ENCODE results near the gene PHKB. TPM values are rescaled to one million over a fixed set of nuclear protein-coding genes. Genes with fewer than 3 reads are reported as not detected.
"Not testable (repeated sequence)": the region's sequence is repeated elsewhere in the genome, so short reads cannot be mapped to it uniquely, and the experiment has no call there.

The PHKB gene
- total RNA-seq, 1 donor from 2014 or later, result 53.3 TPM

DNA sequence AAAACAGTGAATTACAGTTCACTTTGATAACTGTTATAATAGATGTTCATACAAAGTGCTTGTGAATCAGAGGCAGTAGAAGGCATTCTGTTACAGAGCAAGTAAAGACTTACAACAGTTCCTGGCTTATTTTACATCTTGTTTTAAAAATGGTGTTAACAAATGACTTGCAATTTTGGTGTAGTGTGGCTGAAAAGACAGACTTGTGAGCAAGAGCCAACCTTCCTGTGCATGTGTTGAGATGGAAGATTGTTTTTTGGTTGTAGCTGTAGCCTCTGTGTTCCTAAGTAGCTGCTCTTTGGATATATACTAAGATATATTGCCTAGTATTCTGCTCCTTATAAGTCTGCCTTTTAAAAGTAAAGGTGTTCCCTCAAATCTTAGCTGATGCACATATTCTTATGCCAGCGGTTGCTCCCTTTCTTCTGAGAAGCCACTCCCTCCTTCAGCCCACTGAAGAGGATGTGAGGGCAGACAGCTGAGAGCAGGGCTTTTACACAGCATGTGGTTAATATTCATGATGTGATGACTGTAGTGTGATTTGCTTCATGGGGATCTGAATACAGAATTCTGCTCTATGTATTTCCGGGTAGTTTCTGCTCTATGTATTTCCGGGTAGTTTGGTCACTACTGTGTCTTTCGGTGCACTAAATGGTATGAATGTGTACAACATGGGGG is 182.3 kb downstream of the PHKB start:
- DNase-seq (ENCODE audit: low spot score), result no peak
- intact Hi-C loops (cut with DNase I), result no loop called here

GRCh38 chr16:47644166-47644565 is 183.0 kb downstream of the PHKB start:
- DNase-seq (ENCODE audit: low spot score), result no peak
- intact Hi-C loops (cut with DNase I), result no loop called here

GRCh38 chr16:47644661-47645060 is 183.5 kb downstream of the PHKB start:
- DNase-seq (ENCODE audit: low spot score), result no peak
- intact Hi-C loops (cut with DNase I), result no loop called here

- intact Hi-C loops (cut with DNase I), result no loop called here
- DNase-seq (ENCODE audit: low spot score), result no peak
These were observed 185.8 kb downstream of the PHKB start for GRCh38 chr16:47646914-47647313.

DNA sequence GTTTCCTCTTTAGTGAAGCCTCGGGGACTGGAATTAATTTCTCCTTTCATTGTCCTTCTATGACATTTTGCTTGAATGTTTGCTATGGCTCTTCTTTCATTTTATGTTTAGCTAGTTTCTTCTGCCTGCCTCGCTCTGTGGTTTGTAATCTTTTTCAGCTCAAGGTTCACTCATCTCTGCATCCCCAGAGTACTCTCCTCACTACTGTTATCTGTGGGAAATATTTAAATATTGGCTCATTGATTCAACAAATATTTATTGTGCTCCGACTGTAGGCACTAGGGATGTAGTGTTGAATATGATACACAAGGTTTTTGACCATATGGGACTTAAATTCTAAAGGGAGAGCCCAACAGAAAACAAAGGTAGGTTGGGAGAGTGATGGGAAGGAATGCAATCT is 195.9 kb downstream of the PHKB start:
- no peak for DNase-seq (ENCODE audit: low spot score)

GRCh38 chr16:47657977-47658376 is 196.8 kb downstream of the PHKB start:
- intact Hi-C loops (cut with DNase I), result no loop called here
- no peak for DNase-seq (ENCODE audit: low spot score)

More for the DNA sequence above, 195.9 kb downstream of the PHKB start:
- intact Hi-C loops (cut with DNase I), result no loop called here

- intact Hi-C loops (cut with DNase I), result no loop called here
- no peak for DNase-seq (ENCODE audit: low spot score)
These were observed 199.4 kb downstream of the PHKB start for GRCh38 chr16:47660540-47660939.

- intact Hi-C loops (cut with DNase I), result no loop called here
- no peak for DNase-seq (ENCODE audit: low spot score)
These were observed 203.7 kb downstream of the PHKB start for GRCh38 chr16:47664653-47665325.

DNA sequence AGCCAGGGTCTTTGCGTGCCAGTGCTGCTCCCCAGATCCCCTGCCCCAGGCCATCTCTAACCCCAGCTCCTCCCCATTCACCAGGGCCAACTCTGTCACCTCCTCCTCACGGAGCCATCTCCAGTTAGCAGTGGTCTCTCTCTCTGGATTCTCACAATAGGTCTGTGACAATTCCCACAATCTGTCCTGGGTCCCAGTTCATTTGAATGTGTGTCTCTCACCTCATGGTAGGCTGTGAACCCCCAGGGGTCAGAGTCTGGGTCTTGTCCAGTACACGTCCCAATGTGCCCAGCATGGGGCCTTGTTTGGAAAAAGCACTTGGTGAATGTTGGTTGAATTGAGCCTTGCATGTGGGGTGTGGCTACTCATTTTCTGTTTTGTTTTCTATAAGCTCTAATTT is 205.3 kb downstream of the PHKB start:
- DNase-seq (ENCODE audit: low spot score), result no peak
- intact Hi-C loops (cut with DNase I), result no loop called here

GRCh38 chr16:47667956-47668355 is 206.8 kb downstream of the PHKB start:
- no peak for DNase-seq (ENCODE audit: low spot score)
- intact Hi-C loops (cut with DNase I), result no loop called here

DNA sequence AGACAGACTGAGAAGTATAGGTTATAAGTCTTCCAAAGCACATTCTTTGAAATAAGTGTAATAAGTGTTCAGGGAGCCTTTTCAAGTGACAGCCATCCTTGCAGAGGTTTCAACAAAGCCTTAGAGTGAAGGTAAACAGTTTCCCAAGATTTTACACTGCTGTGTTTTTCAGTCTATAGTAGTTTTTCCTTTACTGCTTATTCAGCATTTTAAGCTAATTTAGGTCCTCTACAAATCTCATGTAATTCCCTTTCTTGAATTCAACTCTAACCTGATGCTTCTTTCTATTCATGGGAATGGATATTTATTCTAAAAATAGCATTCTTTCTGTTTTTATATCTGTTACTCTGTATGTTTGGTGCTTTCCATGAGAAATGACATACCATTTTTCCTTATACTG is 211.3 kb downstream of the PHKB start:
- intact Hi-C loops (cut with DNase I), result no loop called here
- no peak for DNase-seq (ENCODE audit: low spot score)

DNA sequence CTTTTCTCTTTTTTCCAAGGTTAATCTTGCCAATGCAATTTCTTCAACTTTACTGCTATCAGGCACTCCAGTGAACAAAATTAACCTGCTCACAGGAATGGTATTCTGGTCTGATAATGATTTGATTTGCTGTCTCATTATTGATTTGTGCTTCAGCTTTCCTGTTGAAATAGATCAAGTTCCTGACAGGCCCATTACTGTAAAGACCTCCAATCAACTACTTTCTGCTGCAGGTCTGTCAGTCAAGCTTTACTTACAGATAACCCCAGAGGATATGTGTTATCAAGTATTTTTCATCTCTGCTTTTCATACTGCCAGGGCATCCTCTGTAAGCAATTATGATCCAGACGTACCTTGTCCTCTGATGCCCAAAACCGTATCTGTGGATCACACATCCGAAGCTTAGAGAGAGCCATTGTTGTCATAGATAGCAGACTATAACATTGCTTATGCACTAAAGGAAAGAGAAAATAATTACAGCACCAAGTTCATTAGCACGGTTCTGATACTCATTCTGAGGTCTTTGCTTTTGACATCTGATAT is 215.6 kb downstream of the PHKB start:
- intact Hi-C loops (cut with DNase I), result no loop called here
- DNase-seq (ENCODE audit: low spot score), result no peak

- intact Hi-C loops (cut with DNase I); DNase-seq (ENCODE audit: low spot score): not testable (repeated sequence)
These were observed 220.4 kb downstream of the PHKB start for GRCh38 chr16:47681571-47681970.

- no peak for DNase-seq (ENCODE audit: low spot score)
- intact Hi-C loops (cut with DNase I), result no loop called here
These were observed 226.6 kb downstream of the PHKB start for GRCh38 chr16:47687694-47688093.

- DNase-seq (ENCODE audit: low spot score), result no peak
- intact Hi-C loops (cut with DNase I), result no loop called here
These were observed 232.1 kb downstream of the PHKB start for GRCh38 chr16:47693226-47693625.

DNA sequence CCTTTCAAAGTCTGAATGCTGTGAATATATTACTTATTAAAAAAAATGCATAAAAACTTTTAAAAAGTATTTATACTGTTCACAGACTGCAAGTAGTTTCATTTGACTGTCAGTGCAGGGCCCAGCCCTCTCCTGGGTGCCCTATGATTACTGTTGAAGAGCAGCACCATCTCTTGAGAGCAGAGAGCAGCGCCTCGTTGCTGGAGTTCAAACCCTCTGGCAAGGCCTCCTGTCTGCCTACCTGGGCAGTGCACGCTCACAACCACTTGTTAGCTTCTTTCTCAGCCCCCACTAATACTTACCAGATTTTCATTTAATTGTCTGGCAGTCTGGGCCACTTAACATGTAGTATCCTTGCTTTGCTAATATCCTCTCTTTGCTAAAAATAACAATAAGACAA is 233.4 kb downstream of the PHKB start:
- intact Hi-C loops (cut with DNase I), result no loop called here
- DNase-seq (ENCODE audit: low spot score), result no peak

GRCh38 chr16:47695756-47696155 is 234.6 kb downstream of the PHKB start:
- intact Hi-C loops (cut with DNase I), result no loop called here
- DNase-seq (ENCODE audit: low spot score), result no peak

GRCh38 chr16:47697826-47698225 is 236.7 kb downstream of the PHKB start:
- intact Hi-C loops (cut with DNase I), result no loop called here
- no peak for DNase-seq (ENCODE audit: low spot score)

DNA sequence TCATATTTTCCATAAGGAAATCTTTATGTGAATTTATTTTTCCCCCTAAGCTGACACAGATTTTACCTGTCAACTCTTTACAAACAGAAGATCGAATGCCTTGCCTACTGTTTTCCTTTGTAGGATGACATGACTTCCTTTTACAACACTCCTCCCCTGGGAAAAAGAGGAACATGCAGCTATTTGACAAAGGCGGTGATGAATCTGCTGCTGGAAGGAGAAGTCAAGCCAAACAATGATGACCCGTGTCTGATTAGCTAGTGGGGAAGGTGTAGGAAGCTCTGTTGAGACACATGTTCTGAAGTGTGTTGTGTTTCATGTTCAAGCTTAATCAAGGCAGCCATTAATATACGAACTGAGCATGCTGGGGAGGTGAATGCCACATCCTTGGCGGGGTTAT is 238.0 kb downstream of the PHKB start:
- no peak for DNase-seq (ENCODE audit: low spot score)
- intact Hi-C loops (cut with DNase I), result no loop called here

- DNase-seq (ENCODE audit: low spot score), result no peak
- intact Hi-C loops (cut with DNase I), result no loop called here
These were observed 239.9 kb downstream of the PHKB start for GRCh38 chr16:47700857-47701587.

DNA sequence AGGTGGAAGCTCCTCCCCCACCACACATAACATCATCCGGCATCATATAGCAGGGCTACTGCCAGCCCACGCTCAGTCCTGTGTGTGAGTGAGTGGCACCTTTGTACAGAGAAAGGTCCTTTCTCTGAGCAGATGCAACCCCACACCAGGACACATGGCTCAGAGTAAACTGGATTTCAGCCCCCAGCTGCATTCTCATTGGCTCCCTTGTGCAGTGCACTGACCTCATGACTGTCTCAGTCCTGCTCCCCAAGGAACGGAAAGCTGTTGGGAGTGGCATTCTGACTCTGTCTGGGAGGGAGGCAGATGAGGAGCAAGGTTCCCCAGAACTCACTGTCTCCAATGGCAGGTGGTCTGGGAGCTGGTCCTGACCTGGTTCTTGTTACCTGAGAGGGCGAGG is 244.1 kb downstream of the PHKB start:
- intact Hi-C loops (cut with DNase I), result no loop called here
- no peak for DNase-seq (ENCODE audit: low spot score)

All from cardiac septum (tissue), 1 donor.